SU-DHL-6 (cell line): ENCODE measurements around the gene MPEG1.

Source experiments
- H2AFZ ChIP-seq: fragments of 200-600 bp; sonication (generic); 2 replicates; pipeline ENCODE4 v1.6.1; 2014; ENCODE audit warnings: low read depth, mild to moderate bottlenecking, moderate library complexity, mixed read lengths, antibody characterized with exemption, low read length; ENCODE audit not compliant: severe bottlenecking
- H3F3A ChIP-seq: fragments of 200-600 bp; shearing (Covaris generic); 2 replicates; pipeline ENCODE4 v1.6.0; 2016; ENCODE audit warnings: antibody characterized with exemption, mild to moderate bottlenecking; ENCODE audit not compliant: insufficient read depth
- H3K27ac ChIP-seq: fragments of 200-600 bp; sonication (generic); 2 replicates; pipeline ENCODE4 v1.5.1; 2016; ENCODE audit warnings: low read depth, mild to moderate bottlenecking, low read length, moderate library complexity, mixed read lengths
- H3K27me3 ChIP-seq: fragments of 200-600 bp; sonication (generic), shearing (Covaris generic); 2 replicates; pipeline ENCODE4 v1.6.0; 2014; ENCODE audit warnings: mild to moderate bottlenecking, low read length
- H3K36me3 ChIP-seq: fragments of 200-600 bp; sonication (generic); 2 replicates; pipeline ENCODE4 v1.6.1; 2014; ENCODE audit warnings: mild to moderate bottlenecking, low read length, mixed read lengths
- H3K4me2 ChIP-seq: fragments of 300-600, 200-600 bp; shearing (Covaris generic), sonication (generic); 2 replicates; pipeline ENCODE4 v1.6.0; 2014; ENCODE audit warnings: low read length, low read depth, mild to moderate bottlenecking; ENCODE audit not compliant: poor library complexity, severe bottlenecking
- H3K4me3 ChIP-seq: fragments of 200-600 bp; sonication (generic); 2 replicates; pipeline ENCODE4 v1.5.1; 2014; ENCODE audit warnings: antibody characterized with exemption, low read length, mild to moderate bottlenecking, mixed read lengths; ENCODE audit not compliant: insufficient read depth, poor library complexity, severe bottlenecking
- H3K79me2 ChIP-seq: fragments of 200-600 bp; sonication (generic); 2 replicates; pipeline ENCODE4 v1.6.1; 2014; ENCODE audit warnings: mild to moderate bottlenecking, low read length, moderate library complexity; ENCODE audit not compliant: insufficient read depth
- H3K9ac ChIP-seq: fragments of 200-600 bp; sonication (generic); 2 replicates; pipeline ENCODE4 v1.7.0; 2014; ENCODE audit warnings: mild to moderate bottlenecking, low read length
- H3K9me2 ChIP-seq: fragments of 200-600 bp; sonication (generic); replicated peaks from 2 replicates; pipeline ENCODE4 v1.6.1; 2014; ENCODE audit warnings: low read length; ENCODE audit not compliant: insufficient read depth
- H3K9me3 ChIP-seq: fragments of 200-600 bp; sonication (generic); 2 replicates; pipeline ENCODE4 v1.6.1; 2014; ENCODE audit warnings: low read length, mixed read lengths; ENCODE audit not compliant: insufficient read depth
- H4K20me1 ChIP-seq: fragments of 200-600 bp; sonication (generic); 2 replicates; pipeline ENCODE4 v1.6.1; 2014; ENCODE audit warnings: low read depth, mild to moderate bottlenecking, antibody characterized with exemption, low read length, moderate library complexity, mixed read lengths
- EZH2phosphoT487 ChIP-seq: fragments of 200-600 bp; sonication (generic), shearing (Covaris generic); conservative IDR thresholded peaks from 2 replicates; pipeline ENCODE4 v1.6.1; 2018; ENCODE audit warnings: mild to moderate bottlenecking, antibody characterized with exemption, low read length, moderate library complexity, mixed read lengths
- TF ChIP-seq, protein P1 (sequence below): fragments of 200-600 bp; sonication (generic); IDR thresholded peaks from one replicate; pipeline ENCODE4 v1.5.1; 2017; ENCODE audit warnings: antibody characterized with exemption, mild to moderate bottlenecking, low read length, moderate library complexity; ENCODE audit not compliant: insufficient read depth, poor library complexity, severe bottlenecking

MPEG1 gene

DNA sequence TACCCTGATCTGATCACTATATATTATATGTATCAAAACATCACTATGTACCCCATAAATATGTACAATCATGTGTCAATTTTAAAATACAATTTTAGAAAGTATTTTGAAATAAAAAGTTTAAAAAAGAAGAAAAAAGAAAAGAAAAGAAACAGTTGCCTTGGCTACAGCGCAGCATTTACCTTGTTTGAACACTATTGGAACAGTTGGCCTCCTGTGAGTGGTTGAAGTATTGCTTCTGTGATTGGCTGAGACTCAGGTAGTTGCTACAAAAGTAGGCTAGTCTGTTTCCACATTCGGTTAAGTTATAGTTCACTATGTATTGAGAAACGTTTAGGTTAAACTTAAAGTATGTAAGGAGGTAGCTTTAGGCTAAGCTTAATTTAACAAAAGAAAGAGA, 48.7 kb downstream of the MPEG1 start:
- H4K20me1 ChIP-seq = no peaks in the 10 kb centered on the region
- TF ChIP-seq, protein P1, sequence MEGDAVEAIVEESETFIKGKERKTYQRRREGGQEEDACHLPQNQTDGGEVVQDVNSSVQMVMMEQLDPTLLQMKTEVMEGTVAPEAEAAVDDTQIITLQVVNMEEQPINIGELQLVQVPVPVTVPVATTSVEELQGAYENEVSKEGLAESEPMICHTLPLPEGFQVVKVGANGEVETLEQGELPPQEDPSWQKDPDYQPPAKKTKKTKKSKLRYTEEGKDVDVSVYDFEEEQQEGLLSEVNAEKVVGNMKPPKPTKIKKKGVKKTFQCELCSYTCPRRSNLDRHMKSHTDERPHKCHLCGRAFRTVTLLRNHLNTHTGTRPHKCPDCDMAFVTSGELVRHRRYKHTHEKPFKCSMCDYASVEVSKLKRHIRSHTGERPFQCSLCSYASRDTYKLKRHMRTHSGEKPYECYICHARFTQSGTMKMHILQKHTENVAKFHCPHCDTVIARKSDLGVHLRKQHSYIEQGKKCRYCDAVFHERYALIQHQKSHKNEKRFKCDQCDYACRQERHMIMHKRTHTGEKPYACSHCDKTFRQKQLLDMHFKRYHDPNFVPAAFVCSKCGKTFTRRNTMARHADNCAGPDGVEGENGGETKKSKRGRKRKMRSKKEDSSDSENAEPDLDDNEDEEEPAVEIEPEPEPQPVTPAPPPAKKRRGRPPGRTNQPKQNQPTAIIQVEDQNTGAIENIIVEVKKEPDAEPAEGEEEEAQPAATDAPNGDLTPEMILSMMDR = no peak
- TF ChIP-seq EZH2phosphoT487 = no peak
- no peak overlapping the region for H3K4me2 ChIP-seq
- no peak overlapping the region for H3K27ac ChIP-seq
- H3K79me2 ChIP-seq = no peaks in the 10 kb centered on the region
- no peak overlapping the region for H3K4me3 ChIP-seq
- H2AFZ ChIP-seq = no peak overlapping the region
- no peak overlapping the region for H3K9ac ChIP-seq
- no peaks in the 10 kb centered on the region for H3K27me3 ChIP-seq
- H3K9me3 ChIP-seq = no peaks in the 10 kb centered on the region
- H3K36me3 ChIP-seq = no peaks in the 10 kb centered on the region
- no peaks in the 10 kb centered on the region for H3F3A ChIP-seq
- no peaks in the 10 kb centered on the region for H3K9me2 ChIP-seq
